Stimulated activated effector memory CD8-positive, alpha-beta T cell treated with anti-CD3 and anti-CD28 coated beads, Interleukin-12 subunit alpha, Interleukin-12 subunit beta, amount 100 ng/mL, for 72 hours (primary cell): Measurements from ENCODE around the gene WDCP.
"Not testable (repeated sequence)": the region's sequence is repeated elsewhere in the genome, so short reads cannot be mapped to it uniquely, and the experiment has no call there.

Source experiments
- ATAC-seq: fragments of 150-1000 bp; cut with Tn5 transposase; 2 replicates; pipeline ENCODE4 v1.10.0; 2021
- DNase-seq, 2 donors: peaks; one replicate each; pipeline ENCODE4 v3.0.0; 2021 to 2022; ENCODE audit warnings: low spot score in 2 of 2
- H3K27ac Mint-ChIP-seq: one replicate; pipeline ENCODE4 v1.8.0; 2022; ENCODE audit warnings: mild to moderate bottlenecking, mixed read lengths
- H3K36me3 Mint-ChIP-seq: one replicate; pipeline ENCODE4 v1.8.0; 2022; ENCODE audit warnings: mild to moderate bottlenecking, mixed read lengths
- H3K4me1 Mint-ChIP-seq: one replicate; pipeline ENCODE4 v1.8.0; 2022; ENCODE audit warnings: mixed read lengths
- H3K4me3 Mint-ChIP-seq: one replicate; pipeline ENCODE4 v1.8.0; 2022; ENCODE audit warnings: mild to moderate bottlenecking, mixed read lengths
- H3K9me3 Mint-ChIP-seq: one replicate; pipeline ENCODE4 v1.8.0; 2022; ENCODE audit warnings: mixed read lengths

WDCP gene

GRCh38 chr2:24017711-24018110, 29.5 kb downstream of the WDCP start:
- ATAC-seq (no peak), DNase-seq (no peak)
- H3K9me3 Mint-ChIP-seq, result no peaks in the 10 kb centered on the region
- no peaks in the 10 kb centered on the region for H3K36me3 Mint-ChIP-seq
- no peak overlapping the region for H3K4me3 Mint-ChIP-seq
- no peak overlapping the region for H3K27ac Mint-ChIP-seq
- H3K4me1 Mint-ChIP-seq, result no peaks in the 10 kb centered on the region

DNA sequence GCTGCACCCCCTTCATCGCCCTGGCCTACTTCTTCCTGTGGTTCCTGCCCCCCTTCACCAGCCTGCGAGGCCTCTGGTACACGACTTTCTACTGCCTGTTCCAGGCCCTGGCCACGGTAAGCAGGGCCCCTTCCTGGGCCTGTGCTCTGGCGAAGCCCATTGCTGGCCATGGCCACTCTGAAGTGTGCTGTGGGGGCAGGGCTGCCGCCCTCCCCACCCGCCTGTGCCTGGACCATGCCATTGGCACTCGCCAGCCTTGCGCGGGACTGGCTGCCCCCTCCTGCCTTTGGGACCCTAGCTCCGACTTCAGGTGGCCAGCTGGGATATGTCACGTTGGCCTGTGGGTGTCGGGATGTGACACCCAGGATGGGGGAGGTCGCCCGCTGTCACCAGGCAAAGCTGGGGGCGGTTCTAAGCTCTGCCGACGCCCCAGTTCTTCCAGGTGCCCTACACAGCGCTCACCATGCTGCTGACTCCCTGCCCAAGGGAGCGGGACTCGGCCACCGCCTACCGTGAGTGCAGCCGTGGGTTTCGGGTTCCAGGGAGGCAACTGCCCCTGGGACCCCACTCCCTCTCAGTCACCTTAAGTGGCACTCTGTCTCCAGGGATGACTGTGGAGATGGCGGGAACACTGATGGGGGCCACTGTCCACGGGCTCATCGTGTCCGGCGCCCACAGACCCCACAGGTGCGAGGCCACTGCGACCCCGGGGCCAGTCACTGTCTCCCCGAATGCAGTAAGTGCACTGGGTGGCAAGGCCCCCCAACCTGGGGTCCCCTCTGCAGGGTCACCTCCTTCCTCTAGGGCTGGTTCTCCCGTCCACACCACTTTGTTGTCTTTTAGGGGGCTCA, 30.1 kb downstream of the WDCP start:
- Mint-ChIP-seq H3K27ac (no peak overlapping the region), H3K4me3 (no peak overlapping the region), H3K4me1 (no peaks in the 10 kb centered on the region), H3K36me3 (no peaks in the 10 kb centered on the region), H3K9me3 (no peaks in the 10 kb centered on the region)
- DNase-seq (no peak), ATAC-seq (no peak)

DNA sequence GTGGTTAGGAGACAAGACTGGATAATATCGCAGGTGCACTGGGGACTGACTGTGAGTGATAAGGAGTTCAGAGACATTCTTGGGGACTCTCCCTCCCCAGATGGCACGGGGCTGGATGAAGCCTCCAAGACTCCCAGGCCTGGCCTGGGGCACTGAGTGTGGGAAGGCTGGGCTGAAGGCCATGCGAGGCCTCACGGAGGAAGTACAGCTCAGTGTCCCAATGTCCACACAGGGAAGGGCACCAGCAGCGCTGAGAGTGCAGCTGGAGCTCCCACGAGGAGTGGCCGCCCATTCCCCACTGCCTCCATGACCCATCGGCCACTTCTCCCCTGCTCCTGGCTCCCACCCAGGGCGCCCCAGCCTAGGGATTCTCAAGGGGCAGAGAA, 30.8 kb downstream of the WDCP start:
- ATAC-seq (peak; percentile 14), DNase-seq (no peak)
- Mint-ChIP-seq H3K27ac (no peak overlapping the region), H3K9me3 (no peaks in the 10 kb centered on the region), H3K36me3 (no peaks in the 10 kb centered on the region), H3K4me1 (peaks cover 5% of the 10 kb centered on the region), H3K4me3 (no peak overlapping the region)

DNA sequence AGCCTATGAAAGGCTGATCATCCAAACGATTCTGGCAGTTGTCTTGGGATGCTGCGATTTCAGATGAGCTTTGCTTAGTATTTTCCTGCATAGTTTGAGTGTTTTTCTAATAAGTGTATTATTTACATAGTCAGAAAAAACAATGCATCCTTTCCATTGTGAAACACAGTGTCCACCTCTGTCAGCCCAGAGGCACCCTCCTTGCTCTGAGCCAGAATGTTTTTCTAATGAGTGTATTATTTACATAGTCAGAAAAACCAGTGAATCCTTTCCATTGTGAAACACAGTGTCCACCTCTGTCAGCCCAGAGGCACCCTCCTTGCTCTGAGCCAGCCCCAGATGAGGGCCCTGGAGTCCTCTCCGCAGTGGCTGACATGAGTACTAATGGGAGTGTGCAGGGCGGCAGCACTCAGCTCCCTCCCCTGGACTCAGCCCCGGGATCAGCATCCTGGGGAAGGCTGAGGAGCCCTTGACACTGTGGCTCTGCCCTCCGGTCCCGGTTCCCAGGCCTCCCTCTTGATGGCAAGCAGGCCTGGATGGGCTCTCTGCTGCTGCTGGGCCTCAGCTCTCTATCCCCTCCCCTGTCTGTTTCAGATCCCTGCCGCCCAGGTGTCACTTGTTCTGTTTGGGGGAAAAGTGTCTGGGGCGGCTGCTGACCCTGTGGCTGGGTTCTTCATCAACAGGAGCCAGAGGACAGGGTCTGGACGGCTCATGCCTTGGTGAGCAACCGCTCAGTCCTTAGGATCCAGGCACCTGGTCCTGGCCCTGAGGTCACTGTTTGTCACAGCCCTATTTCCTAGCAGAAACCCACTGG, 31.4 kb downstream of the WDCP start:
- ATAC-seq, result peak; percentile 19
- no peak for DNase-seq
- H3K9me3 Mint-ChIP-seq, result no peaks in the 10 kb centered on the region
- H3K36me3 Mint-ChIP-seq, result no peaks in the 10 kb centered on the region
- H3K4me3 Mint-ChIP-seq, result no peak overlapping the region
- H3K27ac Mint-ChIP-seq, result no peak overlapping the region
- peaks cover 8% of the 10 kb centered on the region for H3K4me1 Mint-ChIP-seq

DNA sequence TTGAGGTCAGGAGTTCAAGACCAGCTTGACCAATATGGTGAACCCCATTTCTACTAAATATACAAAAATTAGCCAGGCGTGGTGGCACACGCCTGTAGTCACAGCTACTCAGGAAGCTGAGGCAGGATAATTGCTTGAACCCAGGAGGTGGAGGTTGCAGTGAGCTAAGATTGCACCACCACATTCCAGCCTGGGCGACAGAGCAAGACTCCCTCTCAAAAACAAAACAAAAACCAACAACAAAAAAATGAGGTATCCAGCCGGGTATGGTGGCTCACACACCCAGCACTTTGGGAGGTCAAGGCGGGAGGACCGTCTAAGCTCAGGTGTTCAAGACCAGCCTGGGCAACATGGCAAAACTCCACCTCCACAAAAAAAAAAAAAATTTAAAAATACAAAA, 32.3 kb downstream of the WDCP start:
- H3K4me3 Mint-ChIP-seq, ATAC-seq, H3K27ac Mint-ChIP-seq, H3K9me3 Mint-ChIP-seq, H3K36me3 Mint-ChIP-seq, DNase-seq, H3K4me1 Mint-ChIP-seq: not testable (repeated sequence)

DNA sequence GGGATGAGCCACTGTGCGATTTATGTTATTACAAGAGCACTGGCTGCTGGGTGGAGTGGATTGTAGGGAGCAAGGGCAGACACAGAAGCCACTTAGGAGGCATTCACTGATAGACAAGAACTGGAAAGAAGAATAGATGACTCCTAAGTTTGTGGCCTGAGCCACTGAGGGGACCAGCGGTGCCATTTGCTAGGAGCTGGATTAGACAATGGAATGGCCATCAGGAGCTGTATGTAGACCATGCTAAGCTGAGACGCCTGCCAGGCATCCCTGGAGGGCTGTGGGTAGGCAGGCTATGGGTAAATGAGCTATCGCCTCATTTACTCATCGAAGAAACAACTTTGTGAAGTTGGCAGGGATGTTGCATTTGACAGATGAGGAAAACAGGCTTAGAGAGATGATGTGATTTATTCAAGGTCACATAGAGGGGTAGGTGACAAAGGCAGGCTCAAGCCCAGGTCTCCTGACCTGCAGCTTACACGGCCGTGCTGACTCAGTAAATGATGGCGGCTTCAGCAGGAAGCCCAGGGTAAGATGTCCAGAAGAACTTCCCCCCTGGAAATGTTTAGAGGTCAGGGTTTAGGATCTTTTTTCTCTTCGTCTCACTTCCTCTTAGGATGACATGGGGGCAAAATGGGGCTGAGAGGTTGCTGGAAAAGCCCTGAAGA, 34.5 kb downstream of the WDCP start:
- DNase-seq (no peak), ATAC-seq (no peak)
- H3K4me1 Mint-ChIP-seq, result peaks cover 8% of the 10 kb centered on the region
- no peak overlapping the region for H3K27ac Mint-ChIP-seq
- no peak overlapping the region for H3K4me3 Mint-ChIP-seq
- H3K36me3 Mint-ChIP-seq, result no peaks in the 10 kb centered on the region
- H3K9me3 Mint-ChIP-seq, result no peaks in the 10 kb centered on the region

DNA sequence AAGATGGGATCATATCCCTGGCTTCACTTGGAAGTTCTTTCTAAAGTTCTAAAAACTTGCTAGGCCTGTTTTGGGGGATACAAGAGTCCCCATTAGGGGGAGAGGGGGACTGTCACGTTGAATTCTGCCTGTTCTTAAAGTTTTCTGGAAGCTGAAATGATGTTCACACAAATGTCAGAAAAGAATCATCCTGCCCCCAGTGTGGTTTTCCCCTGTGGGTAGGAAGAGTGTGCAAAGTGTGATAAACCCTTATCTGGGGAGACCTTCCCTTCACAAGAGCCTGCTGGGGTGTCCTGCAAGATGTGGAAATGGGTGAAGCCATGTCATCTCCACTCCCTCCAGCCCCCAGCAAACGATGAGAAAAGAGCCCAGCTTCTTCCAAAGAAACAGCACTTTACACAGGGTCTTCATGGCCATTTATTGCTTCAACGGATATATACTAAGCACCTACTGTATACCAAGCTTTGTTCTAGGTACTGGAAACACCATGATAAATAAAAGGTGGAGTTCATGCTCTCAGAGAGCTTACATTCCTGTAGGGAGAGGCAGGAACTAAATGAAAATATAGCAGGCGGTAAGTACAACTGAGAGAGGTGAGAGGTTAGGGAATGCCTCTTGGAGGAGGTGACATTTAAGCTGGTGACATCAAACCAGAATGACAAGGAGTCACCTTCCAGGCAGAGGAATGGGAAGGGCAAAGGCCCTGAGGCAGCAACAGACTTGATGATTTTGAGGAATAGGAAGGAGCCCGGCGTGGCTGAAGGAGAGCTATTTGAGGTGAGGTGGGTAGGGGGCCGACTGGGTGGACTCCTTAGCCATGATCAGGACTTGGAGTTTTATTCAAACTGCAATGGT, 35.7 kb downstream of the WDCP start:
- H3K4me1 Mint-ChIP-seq, result peaks cover 8% of the 10 kb centered on the region
- H3K4me3 Mint-ChIP-seq, result no peak overlapping the region
- ATAC-seq, result no peak
- no peak overlapping the region for H3K27ac Mint-ChIP-seq
- no peaks in the 10 kb centered on the region for H3K36me3 Mint-ChIP-seq
- H3K9me3 Mint-ChIP-seq, result no peaks in the 10 kb centered on the region
- no peak for DNase-seq

GRCh38 chr2:24010477-24011249, 36.5 kb downstream of the WDCP start:
- DNase-seq (no peak), ATAC-seq (peak; percentile 36)
- peaks cover 8% of the 10 kb centered on the region for H3K4me1 Mint-ChIP-seq
- H3K4me3 Mint-ChIP-seq, result no peak overlapping the region
- no peak overlapping the region for H3K27ac Mint-ChIP-seq
- no peaks in the 10 kb centered on the region for H3K36me3 Mint-ChIP-seq
- no peaks in the 10 kb centered on the region for H3K9me3 Mint-ChIP-seq

GRCh38 chr2:24009680-24010476, 37.3 kb downstream of the WDCP start, which contains the start of gene MFSD2B:
MFSD2B (plus strand) TSS chr2:24010085; CDS start chr2:24010097, 12 bp downstream.
- no peaks in the 10 kb centered on the region for H3K9me3 Mint-ChIP-seq
- H3K27ac Mint-ChIP-seq, result no peak within 1 kb of the TSS
- ATAC-seq, result peak; percentile 39
- H3K4me3 Mint-ChIP-seq, result no peak within 1 kb of the TSS
- no peak for DNase-seq
- H3K4me1 Mint-ChIP-seq, result peaks cover 8% of the 10 kb centered on the region
- H3K36me3 Mint-ChIP-seq, result no peaks in the 10 kb centered on the region

GRCh38 chr2:24009367-24009679, 37.9 kb downstream of the WDCP start:
- DNase-seq, result no peak
- Mint-ChIP-seq H3K36me3 (no peaks in the 10 kb centered on the region), H3K4me1 (peaks cover 8% of the 10 kb centered on the region)

GRCh38 chr2:24008672-24009366, 38.4 kb downstream of the WDCP start:
- H3K27ac Mint-ChIP-seq, result no peak overlapping the region
- peaks cover 8% of the 10 kb centered on the region for H3K4me1 Mint-ChIP-seq
- H3K4me3 Mint-ChIP-seq, result no peak overlapping the region
- ATAC-seq (no peak), DNase-seq (no peak)
- H3K36me3 Mint-ChIP-seq, result no peaks in the 10 kb centered on the region
- no peaks in the 10 kb centered on the region for H3K9me3 Mint-ChIP-seq

More at GRCh38 chr2:24009367-24009679, 37.9 kb downstream of the WDCP start:
- Mint-ChIP-seq H3K9me3 (no peaks in the 10 kb centered on the region), H3K27ac (no peak overlapping the region), H3K4me3 (no peak overlapping the region)
- ATAC-seq, result no peak

DNA sequence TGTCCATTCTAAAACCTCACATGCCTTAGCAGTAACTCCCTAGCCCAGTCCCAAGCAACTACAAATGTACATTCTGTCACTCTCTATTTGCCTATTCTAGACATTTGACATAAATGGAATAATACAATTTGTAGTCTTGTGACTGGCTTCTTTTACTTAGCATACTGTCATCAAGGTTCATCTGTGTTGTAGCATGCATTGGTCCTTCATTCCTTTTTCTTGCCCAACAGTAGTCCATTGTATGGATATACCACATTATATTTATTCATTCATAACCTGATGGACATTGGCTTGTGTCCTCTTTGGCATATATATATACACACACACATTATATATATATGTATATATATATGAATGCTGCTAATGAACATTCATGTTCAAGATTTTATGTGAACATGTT, 39.5 kb downstream of the WDCP start:
- DNase-seq (no peak), ATAC-seq (no peak)
- Mint-ChIP-seq H3K27ac (no peak overlapping the region), H3K4me1 (peaks cover 8% of the 10 kb centered on the region), H3K4me3 (no peak overlapping the region), H3K36me3 (no peaks in the 10 kb centered on the region), H3K9me3 (no peaks in the 10 kb centered on the region)

DNA sequence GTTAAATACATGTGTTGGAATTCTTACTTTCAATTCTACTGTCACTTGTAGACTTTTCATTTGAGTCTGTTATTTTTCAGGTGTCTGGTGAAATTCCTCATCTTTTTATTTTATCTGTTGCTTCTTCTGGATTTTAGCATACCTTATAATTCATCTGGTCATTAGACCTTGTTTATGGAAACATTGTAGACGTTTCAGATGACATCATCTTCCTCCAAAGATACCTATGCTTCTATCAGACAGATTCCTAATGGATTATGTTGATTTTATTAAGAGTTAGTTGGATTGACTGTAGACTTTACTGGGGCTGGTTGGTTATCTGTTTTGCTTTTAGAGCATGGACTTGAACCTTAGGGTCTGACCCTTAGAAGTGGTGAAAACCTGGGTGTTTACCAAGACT, 52.6 kb downstream of the WDCP start:
- H3K9me3 Mint-ChIP-seq, result no peaks in the 10 kb centered on the region
- no peak overlapping the region for H3K4me3 Mint-ChIP-seq
- ATAC-seq (no peak), DNase-seq (no peak)
- no peak overlapping the region for H3K27ac Mint-ChIP-seq
- H3K36me3 Mint-ChIP-seq, result peaks cover 7% of the 10 kb centered on the region
- no peaks in the 10 kb centered on the region for H3K4me1 Mint-ChIP-seq
